ENCODE data around the gene GPSM1.

DNA sequence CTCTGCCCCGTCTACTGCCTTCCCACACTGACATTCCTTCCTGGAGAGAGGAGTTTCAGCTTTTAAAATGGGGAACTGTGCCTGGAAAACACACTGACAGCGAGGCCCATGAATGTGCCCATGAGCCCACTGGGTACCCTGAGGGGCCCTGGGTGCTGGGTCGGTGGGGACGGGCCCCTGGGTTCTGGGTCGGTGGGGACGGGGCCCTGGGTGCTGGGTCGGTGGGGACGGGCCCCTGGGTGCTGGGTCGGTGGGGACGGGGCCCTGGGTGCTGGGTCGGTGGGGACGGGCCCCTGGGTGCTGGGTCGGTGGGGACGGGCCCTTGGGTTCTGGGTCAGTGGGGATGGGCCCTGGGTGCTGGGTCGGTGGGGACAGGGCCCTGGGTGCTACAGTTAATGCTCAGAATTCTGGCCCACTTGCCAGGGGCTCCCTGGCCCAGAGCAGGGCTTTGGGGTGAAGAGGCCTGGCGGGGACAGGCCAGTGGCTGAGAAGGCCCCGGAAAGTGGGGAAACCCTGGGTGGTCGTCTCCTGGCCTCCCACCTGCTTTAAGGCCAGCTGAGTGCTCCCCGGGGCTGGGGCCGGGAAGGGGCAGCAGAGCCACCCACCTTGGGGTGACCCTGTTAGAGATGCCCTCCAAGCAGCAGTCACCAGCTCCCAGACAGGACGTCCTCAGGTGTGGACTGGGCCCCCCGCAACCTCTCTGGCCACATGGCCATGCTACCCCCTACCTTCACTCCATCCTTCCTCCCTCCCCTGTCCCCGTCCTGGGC lies 2.5 kb downstream of the GPSM1 start:
- TF ChIP-seq, protein P1, sequence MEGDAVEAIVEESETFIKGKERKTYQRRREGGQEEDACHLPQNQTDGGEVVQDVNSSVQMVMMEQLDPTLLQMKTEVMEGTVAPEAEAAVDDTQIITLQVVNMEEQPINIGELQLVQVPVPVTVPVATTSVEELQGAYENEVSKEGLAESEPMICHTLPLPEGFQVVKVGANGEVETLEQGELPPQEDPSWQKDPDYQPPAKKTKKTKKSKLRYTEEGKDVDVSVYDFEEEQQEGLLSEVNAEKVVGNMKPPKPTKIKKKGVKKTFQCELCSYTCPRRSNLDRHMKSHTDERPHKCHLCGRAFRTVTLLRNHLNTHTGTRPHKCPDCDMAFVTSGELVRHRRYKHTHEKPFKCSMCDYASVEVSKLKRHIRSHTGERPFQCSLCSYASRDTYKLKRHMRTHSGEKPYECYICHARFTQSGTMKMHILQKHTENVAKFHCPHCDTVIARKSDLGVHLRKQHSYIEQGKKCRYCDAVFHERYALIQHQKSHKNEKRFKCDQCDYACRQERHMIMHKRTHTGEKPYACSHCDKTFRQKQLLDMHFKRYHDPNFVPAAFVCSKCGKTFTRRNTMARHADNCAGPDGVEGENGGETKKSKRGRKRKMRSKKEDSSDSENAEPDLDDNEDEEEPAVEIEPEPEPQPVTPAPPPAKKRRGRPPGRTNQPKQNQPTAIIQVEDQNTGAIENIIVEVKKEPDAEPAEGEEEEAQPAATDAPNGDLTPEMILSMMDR (IDR thresholded peaks at IDR 0.05; ENCODE audit: insufficient read depth, low read depth, low read length): no peak
- TF ChIP-seq EZH2 (IDR thresholded peaks at IDR 0.05; ENCODE audit: insufficient read depth, low read length): no peak
